Tibial nerve (tissue), 4 donors: Measurements from ENCODE around the gene BCKDHB. TPM values are rescaled to one million over a fixed set of nuclear protein-coding genes. Genes with fewer than 3 reads are reported as not detected.

ENCODE experiments used
- DNase-seq, 2 donors: peaks; one replicate each; pipeline ENCODE4 v3.0.0-alpha.2; 2019; ENCODE audit warnings: low spot score in 2 of 2
- H3K27ac ChIP-seq, 4 donors: fragments of 200-600 bp; sonication (generic) in 3 of 4; one replicate each; pipeline ENCODE4 v1.5.1; 2017 to 2019; ENCODE audit warnings: mild to moderate bottlenecking in 1 of 4
- H3K27me3 ChIP-seq, 2 donors: fragments of 200-600 bp; sonication (generic) in 1 of 2; one replicate each; pipeline versions ENCODE4 v1.5.1 to v1.6.0; 2017 to 2019
- H3K36me3 ChIP-seq, 3 donors: fragments of 200-600 bp; sonication (generic); one replicate each; pipeline ENCODE4 v1.5.1; 2018 to 2019
- H3K4me1 ChIP-seq, 4 donors: fragments of 200-600 bp; sonication (generic) in 3 of 4; one replicate each; pipeline ENCODE4 v1.5.1; 2017 to 2019
- H3K4me3 ChIP-seq, 4 donors: fragments of 200-600 bp; sonication (generic) in 3 of 4; one replicate each; pipeline ENCODE4 v1.5.1; 2017 to 2019; ENCODE audit warnings: mild to moderate bottlenecking in 1 of 4, moderate library complexity in 1 of 4
- H3K9me3 ChIP-seq, 4 donors: fragments of 200-600 bp; sonication (generic) in 3 of 4; one replicate each; pipeline ENCODE4 v1.5.1; 2017 to 2019
- EP300 ChIP-seq, 2 donors: sonication (generic); formaldehyde crosslinking; IDR thresholded peaks; one replicate each; pipeline ENCODE4 v1.6.1; 2017; ENCODE audit warnings: antibody characterized with exemption in 2 of 2, mild to moderate bottlenecking in 1 of 2
- POLR2A ChIP-seq, 2 donors: fragments of 450-650 bp; IDR thresholded peaks; one replicate each; pipeline ENCODE4 v1.6.1; 2017; ENCODE audit warnings: antibody characterized with exemption in 2 of 2, mild to moderate bottlenecking in 2 of 2, moderate library complexity in 2 of 2
- WGBS, 2 donors: methylation state at CpG; one replicate each; pipeline ENCODE4 v1.1.5; 2018; 5-methylcytosine and 5-hydroxymethylcytosine counted together
- total RNA-seq, 4 donors: library from RNA; depleted of rRNA; stranded (reverse); fragments of >200 nt; gene quantifications; one replicate each; pipeline ENCODE4 v1.1.0, GENCODE V29; 2016
- TF ChIP-seq, protein P1 (sequence below), 5 experiments: fragments of 200-600 bp in 3 of 5; fragments of 450-650 bp in 2 of 5; sonication (generic) in 3 of 5; IDR thresholded peaks; one replicate each; pipeline ENCODE4 v1.5.1; 2016 to 2019; ENCODE audit warnings: antibody characterized with exemption in 5 of 5, mild to moderate bottlenecking in 3 of 5, moderate library complexity in 2 of 5

The BCKDHB gene
- total RNA-seq, 4 donors from 2014 or later: 13.5 to 28.7 (median 23.4) TPM

DNA sequence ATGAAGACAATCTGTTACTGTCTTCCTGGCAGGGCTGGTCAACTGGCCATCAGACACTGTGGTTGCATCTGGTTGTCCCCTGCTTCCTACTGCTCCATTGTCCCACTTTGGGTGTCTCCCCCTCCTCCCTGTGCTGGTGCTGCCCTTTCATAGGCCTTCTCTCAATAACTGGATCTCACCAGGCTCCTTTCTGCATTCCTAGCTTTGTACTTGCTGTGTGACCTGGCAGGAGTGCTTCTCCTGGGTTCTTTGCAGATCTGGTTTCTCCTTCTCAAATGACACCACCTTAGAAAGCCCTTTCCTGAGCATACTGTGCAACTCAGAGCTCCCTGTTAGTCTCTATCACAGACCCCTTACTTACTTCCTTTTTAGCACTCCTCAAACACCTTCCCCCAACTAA, 223.0 kb downstream of the BCKDHB start:
- Histone ChIP-seq H3K4me1 (peaks cover 0 to 21% (median 1%) of the 10 kb centered on the region in 4 donors), H3K9me3 (no peaks in the 10 kb centered on the region), H3K27me3 (no peaks in the 10 kb centered on the region), H3K36me3 (no peaks in the 10 kb centered on the region), H3K4me3 (no peak overlapping the region), H3K27ac (no peak overlapping the region)
- TF ChIP-seq EP300 (IDR thresholded peaks at IDR 0.05): no peak
- TF ChIP-seq POLR2A (IDR thresholded peaks at IDR 0.05): no peak
- TF ChIP-seq, protein P1, sequence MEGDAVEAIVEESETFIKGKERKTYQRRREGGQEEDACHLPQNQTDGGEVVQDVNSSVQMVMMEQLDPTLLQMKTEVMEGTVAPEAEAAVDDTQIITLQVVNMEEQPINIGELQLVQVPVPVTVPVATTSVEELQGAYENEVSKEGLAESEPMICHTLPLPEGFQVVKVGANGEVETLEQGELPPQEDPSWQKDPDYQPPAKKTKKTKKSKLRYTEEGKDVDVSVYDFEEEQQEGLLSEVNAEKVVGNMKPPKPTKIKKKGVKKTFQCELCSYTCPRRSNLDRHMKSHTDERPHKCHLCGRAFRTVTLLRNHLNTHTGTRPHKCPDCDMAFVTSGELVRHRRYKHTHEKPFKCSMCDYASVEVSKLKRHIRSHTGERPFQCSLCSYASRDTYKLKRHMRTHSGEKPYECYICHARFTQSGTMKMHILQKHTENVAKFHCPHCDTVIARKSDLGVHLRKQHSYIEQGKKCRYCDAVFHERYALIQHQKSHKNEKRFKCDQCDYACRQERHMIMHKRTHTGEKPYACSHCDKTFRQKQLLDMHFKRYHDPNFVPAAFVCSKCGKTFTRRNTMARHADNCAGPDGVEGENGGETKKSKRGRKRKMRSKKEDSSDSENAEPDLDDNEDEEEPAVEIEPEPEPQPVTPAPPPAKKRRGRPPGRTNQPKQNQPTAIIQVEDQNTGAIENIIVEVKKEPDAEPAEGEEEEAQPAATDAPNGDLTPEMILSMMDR (IDR thresholded peaks at IDR 0.05): no peak
- no peak for DNase-seq

GRCh38 chr6:80330961-80331360, 224.5 kb downstream of the BCKDHB start:
- H3K4me3 ChIP-seq: no peak overlapping the region
- H3K27ac ChIP-seq: no peak overlapping the region
- 58 to 64% methylated on average over 3 of the region's 3 CpGs for WGBS, 2 donors
- H3K9me3 ChIP-seq: no peaks in the 10 kb centered on the region
- TF ChIP-seq POLR2A (IDR thresholded peaks at IDR 0.05) (no peak), EP300 (IDR thresholded peaks at IDR 0.05) (no peak)
- TF ChIP-seq, protein P1 (IDR thresholded peaks at IDR 0.05): no peak
- DNase-seq: no peak
- no peaks in the 10 kb centered on the region for H3K27me3 ChIP-seq
- H3K4me1 ChIP-seq: peaks cover 0 to 25% (median 5%) of the 10 kb centered on the region in 4 donors
- H3K36me3 ChIP-seq: no peaks in the 10 kb centered on the region

GRCh38 chr6:80331522-80331921, 225.1 kb downstream of the BCKDHB start:
- H3K4me1 ChIP-seq: peaks cover 0 to 28% (median 5%) of the 10 kb centered on the region in 4 donors
- H3K4me3 ChIP-seq: no peak overlapping the region
- TF ChIP-seq POLR2A (IDR thresholded peaks at IDR 0.05) (no peak), EP300 (IDR thresholded peaks at IDR 0.05) (no peak)
- TF ChIP-seq, protein P1 (IDR thresholded peaks at IDR 0.05): no peak
- no peak for DNase-seq
- no peak overlapping the region for H3K27ac ChIP-seq
- H3K9me3 ChIP-seq: no peaks in the 10 kb centered on the region
- WGBS, 2 donors: 72 to 73% methylated on average over 2 of the region's 2 CpGs
- H3K27me3 ChIP-seq: no peaks in the 10 kb centered on the region
- no peaks in the 10 kb centered on the region for H3K36me3 ChIP-seq

- H3K4me3 ChIP-seq: no peak overlapping the region
- no peaks in the 10 kb centered on the region for H3K9me3 ChIP-seq
- no peaks in the 10 kb centered on the region for H3K27me3 ChIP-seq
- TF ChIP-seq, protein P1 (IDR thresholded peaks at IDR 0.05): no peak
- TF ChIP-seq EP300 (IDR thresholded peaks at IDR 0.05) (no peak), POLR2A (IDR thresholded peaks at IDR 0.05) (no peak)
- DNase-seq: no peak
- no peaks in the 10 kb centered on the region for H3K36me3 ChIP-seq
- WGBS, 2 donors: 55 to 57% methylated on average over 3 of the region's 3 CpGs
- H3K27ac ChIP-seq: no peak overlapping the region
- H3K4me1 ChIP-seq: peaks cover 0 to 29% (median 5%) of the 10 kb centered on the region in 4 donors
Observed at GRCh38 chr6:80331974-80332373, 225.5 kb downstream of the BCKDHB start.

- H3K4me3 ChIP-seq: no peak overlapping the region
- H3K9me3 ChIP-seq: no peaks in the 10 kb centered on the region
- no peaks in the 10 kb centered on the region for H3K27me3 ChIP-seq
- DNase-seq: no peak
- H3K27ac ChIP-seq: no peak overlapping the region
- H3K4me1 ChIP-seq: peaks cover 0 to 35% (median 5%) of the 10 kb centered on the region in 4 donors
- 40 to 44% methylated on average over 3 of the region's 3 CpGs for WGBS, 2 donors
- no peaks in the 10 kb centered on the region for H3K36me3 ChIP-seq
- TF ChIP-seq, protein P1 (IDR thresholded peaks at IDR 0.05): no peak
- TF ChIP-seq POLR2A (IDR thresholded peaks at IDR 0.05) (no peak), EP300 (IDR thresholded peaks at IDR 0.05) (no peak)
Observed at GRCh38 chr6:80333342-80333741, 226.9 kb downstream of the BCKDHB start.
